Stimulated activated CD8-positive, alpha-beta memory T cell treated with anti-CD3 and anti-CD28 coated beads, Interleukin-7, amount 100 ng/mL, for 1 hour (primary cell): ENCODE data around the gene SIM1.

Experiments
- DNase-seq, 2 donors: peaks; one replicate each; pipeline ENCODE4 v3.0.0-alpha.2; 2020; ENCODE audit warnings: low read depth in 2 of 2

The SIM1 gene, protein sequence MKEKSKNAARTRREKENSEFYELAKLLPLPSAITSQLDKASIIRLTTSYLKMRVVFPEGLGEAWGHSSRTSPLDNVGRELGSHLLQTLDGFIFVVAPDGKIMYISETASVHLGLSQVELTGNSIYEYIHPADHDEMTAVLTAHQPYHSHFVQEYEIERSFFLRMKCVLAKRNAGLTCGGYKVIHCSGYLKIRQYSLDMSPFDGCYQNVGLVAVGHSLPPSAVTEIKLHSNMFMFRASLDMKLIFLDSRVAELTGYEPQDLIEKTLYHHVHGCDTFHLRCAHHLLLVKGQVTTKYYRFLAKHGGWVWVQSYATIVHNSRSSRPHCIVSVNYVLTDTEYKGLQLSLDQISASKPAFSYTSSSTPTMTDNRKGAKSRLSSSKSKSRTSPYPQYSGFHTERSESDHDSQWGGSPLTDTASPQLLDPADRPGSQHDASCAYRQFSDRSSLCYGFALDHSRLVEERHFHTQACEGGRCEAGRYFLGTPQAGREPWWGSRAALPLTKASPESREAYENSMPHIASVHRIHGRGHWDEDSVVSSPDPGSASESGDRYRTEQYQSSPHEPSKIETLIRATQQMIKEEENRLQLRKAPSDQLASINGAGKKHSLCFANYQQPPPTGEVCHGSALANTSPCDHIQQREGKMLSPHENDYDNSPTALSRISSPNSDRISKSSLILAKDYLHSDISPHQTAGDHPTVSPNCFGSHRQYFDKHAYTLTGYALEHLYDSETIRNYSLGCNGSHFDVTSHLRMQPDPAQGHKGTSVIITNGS

DNA sequence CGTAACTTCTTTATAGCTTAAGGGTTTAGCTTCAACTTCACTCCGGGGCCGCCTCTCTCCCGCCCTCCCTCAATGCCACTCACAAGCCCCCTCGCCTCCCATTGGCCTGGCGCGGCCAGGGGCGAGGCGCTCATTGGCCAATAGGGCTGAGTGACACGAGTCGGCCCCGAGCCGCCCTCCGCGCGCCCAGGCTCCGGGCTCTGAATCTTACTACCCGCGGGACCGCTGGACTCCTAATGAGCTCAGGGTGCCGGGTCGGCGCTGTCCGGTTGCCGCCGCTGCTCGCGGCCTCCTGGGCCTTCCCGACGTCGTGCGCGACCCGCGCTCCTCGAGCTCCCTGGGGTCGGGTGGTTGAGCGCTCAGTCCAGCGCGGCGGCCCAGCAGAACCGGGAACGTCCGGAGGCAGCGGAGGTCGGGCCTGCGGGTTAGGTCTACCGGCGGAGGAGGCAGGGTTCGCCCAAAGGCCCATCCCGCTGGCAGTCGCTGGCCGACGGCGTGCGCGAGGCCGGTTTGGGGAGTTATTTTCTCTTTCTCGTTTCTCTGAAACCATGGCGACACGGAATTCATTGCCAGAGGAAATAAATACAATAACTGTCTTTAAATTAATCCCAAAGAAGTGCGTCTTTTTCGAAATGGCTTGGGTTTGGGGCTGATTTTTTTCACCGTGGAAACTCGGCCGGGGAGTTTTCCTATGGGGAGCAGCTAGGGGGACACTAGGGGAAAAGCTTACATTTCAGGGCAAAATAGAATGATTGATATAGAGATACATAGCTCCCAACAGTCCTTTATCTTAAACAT is at the start of gene SIM1:
Gene SIM1, minus strand, starts transcription at position 19 of the 798 bp plus-strand sequence. CDS start 1,453 bp downstream, outside the sequence.
- DNase-seq = no peak

DNA sequence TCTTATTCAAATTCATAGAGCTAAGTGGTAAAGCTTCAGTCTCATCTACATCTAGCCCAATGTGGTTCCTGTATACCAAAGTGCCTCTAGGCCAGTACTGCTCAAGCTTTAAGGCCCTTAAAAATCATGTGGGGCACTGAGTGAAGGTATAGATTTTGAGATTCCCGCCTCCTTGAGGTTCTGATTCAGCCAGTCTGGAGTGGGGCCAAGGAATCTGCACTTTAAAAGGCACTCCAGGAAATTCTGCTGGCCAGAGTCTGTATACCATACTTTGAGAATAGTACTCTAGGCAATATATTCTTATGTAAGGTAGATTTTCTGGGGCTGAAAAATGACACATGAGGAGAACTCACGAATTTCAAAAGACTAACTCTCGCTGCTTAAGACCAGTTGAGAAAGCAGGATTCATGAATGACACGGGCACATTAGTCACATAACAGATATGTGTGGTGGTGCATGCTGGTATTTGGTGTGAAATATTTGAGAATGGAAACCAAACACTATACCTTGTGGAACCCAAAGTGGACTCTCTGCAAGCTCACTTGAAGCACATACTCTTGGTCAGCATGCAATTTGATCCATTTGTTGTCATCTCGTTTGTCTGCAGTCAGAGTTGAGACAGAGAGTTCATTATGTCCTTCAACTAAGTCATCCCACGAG is 47.6 kb upstream of the SIM1 start:
- no peak for DNase-seq

DNA sequence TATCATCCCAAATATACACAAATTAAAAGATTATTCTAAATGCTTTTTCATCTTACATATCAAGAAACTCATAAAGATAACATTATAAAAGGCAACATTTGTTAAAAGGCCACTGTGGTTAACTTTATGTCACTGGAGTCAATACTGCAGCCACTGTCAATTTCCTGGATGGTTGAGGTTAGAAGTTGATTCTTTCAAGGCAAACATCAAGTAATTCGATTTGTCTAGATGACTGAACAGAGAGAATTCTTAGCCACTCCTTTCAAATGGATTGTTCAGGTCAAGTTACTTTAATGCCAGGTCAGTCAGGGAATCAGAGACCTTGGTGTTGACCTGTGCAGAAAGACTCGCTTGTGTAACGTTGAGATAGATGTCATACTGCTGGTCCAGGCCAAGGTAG is 44.4 kb upstream of the SIM1 start:
- no peak for DNase-seq

DNA sequence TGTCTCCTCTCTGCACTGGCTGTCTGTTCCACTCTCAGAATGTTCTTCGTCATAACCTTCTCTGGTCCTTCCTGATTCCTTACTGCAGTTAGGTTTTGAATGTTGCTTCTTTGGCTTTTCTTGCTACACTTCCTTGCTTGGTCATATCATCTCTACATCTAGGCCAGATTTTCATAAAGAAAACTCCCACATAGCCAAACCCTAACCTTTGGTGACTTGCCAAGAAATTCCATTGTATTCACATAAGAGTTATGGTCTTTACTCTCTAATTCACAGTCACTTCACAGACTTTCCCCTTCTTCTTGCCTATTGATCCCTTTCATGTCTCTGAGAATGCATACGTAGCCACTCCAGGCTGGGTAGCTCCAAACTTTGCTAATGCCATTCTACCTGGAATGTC is 41.9 kb upstream of the SIM1 start:
- DNase-seq = no peak

DNA sequence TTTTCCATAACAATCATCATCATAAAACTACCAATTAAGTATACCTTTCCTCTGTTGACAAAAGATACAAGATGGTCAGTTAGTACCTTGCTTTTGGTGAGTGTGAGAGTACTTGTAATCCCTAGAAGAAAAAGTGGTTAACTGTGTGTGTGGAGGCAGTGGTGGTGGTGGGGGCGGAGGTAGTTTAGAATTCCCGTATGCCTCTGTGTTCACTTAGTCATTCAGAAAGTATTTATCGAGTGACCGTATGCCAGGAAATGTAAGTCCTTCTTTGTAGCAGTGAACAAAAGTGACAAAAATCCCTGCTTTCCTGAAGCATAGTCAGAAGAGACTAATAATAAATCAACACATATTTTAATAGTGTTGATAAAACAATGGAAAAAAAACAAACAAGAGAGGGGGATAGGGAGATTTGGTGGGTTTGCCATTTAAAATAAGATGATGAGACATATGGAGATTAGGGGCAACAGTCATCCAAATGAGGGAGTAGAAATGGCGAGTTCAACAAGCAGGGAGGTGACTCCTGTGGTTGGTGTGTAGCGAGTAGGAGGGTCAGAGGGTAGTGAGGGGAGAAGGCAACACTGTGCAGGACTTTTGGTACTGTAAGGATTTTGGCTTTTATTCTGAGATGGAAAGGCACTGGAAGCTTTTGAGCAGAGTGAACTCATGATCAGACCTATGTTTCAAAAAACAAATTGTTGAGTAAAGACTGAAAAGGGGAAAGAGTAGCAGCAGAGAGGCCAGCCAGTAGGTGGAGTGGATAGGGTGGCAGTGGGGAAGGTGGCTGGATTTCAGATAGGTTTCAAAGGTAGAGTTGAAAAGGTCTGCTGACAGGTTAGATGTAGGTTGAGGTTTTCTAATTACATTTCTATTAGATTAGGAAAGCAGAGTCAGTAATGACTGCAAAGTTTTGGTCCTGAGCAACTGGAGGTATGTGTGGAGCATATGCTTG is 40.3 kb upstream of the SIM1 start:
- no peak for DNase-seq

DNA sequence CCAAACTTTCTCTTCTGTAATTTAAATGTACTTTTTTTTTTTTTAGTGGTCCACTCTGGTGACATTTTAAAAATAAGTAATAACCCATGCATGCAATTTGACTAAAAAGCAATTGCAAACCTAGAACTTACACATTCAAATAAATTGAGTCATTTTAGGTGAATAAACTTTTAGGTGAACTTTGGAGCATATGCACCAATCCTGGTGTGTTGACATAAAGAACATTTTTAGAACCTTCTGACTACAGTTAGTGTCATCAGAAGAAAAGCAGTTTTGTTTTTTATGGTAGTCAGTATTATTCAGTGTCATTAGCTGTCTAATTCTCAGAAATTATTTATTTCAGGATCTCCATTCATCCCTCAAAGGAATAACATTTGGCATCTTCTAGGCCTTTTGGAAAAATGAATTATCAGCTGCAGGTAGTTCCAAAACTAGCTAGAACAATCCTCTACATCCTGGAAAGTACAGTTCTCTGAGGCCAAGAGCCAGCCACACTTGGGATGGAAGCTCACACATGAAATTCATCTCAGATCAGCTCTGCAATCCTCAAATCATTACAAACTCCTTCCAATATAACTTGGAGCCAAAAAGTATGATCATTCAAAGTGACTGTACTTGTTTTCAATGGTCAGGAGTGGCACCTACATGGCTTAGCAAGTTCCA is 38.5 kb upstream of the SIM1 start:
- no peak for DNase-seq

DNA sequence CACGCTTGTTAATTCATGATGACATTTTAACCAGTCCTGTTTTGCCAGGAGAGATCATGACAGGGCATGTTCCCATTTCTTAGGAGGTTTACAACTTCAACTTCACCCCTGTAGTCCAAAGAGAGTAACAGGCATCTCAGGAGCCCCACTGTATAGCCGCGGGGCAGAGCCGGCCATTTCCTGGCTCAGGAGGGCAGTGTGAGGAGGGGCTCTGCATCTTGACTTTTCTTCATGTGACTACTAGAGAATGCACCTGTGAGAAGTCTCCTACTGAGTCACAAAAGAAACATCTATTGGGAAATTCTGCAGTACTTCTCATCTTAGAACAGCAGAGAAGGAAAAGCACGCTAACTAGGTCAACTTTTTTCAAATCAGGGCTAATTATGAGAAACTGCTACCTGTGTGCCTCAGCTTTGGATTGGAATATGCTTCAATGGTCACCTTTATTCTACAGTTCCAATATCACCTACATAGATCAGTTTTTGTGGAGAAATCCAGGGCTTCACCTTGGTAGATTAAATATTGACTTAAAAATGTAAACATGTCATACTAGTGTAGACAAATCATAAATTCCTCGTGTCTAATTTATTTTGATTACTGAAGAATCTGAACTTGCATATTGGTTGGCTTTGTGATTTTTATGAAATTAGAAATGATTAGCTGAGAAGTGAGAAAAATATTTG is 28.6 kb upstream of the SIM1 start:
- DNase-seq = no peak

DNA sequence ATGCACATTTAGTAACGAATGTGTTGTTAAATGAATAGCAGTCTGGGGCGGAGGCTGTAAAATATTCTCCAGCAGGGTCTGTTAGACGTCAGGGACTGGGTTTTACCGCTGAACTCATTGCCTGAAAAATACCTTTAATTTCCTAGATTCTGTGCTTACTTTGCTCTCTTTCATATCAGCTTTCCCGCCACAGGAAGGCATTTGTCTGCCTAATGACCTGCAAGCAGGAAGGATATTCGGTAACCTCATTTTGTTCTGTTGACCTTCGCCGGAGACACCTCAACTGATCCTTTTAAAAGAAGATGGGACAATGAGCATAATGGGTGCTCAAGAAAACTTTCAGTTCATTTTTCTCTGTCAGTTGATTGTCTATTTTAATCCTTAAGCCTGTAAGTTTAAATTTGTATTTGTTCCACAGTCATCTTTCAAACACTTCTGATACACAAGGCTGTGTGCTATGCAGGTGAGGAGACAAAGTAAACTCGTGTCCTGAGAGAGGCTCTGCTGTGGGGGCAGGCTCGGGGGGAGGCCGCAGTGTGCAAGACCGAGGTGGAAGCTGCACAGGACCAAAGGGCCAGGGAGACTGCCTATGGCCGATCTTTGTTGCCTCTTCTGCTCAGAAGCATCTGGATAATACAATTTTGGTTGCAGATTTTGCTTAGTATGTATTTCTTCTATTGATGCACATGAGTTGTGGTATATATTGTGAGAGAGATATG is 27.4 kb upstream of the SIM1 start:
- no peak for DNase-seq

DNA sequence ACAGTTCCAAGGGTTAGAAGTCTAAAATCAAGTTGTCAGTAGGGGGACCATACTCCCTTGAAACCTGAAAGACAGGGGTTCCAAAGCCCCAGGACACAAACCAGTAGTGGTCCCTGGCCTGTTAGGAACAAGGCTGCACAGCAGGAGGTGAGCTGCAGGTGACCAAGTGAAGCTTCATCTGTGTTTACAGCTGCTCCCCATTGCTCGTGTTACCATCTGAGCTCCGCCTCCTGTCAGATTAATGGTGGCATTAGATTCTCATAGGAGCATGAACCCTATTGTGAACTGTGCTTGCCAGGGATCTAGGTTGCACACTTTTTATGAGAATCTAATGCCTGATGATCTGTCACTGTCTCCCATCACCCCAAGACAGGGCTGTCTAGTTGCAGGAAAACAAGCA is 25.3 kb upstream of the SIM1 start:
- DNase-seq = no peak

DNA sequence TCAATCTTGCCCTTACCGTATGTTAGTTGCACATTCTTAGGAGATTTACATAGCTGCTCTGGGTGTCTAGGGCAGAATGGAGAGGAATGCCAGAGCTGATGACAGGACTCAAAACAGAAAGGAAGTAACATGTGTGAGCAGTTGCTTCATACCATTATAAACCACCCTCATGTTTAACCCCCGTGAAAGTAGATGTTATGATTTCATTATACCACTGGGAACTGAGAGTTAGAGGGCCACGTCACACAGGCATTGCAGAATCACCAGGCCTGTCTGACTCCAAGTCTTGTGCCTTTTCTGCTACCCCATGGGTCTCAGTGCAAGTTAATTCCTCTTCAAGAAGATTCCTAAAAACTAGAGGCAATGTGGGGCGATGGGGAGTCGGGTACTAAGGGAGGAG is 23.5 kb upstream of the SIM1 start:
- DNase-seq = no peak

DNA sequence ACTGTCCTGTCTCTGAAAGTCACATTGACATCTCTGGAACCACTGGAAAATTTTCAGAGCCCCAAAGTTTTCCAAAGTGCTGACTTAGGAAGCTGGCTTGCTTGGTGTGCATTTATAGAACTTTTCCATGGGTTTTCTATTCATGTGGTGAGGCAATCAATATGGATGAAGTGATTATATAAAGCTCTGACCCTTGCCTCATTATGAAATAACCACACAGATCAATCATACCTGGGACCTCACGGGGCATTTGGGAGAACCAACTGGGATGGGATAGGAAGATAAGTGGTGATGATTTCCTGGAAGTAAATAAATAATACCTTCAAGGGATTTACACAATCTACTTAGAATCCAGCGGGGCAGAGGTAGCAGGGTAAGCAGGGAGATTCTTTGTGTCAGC is 22.9 kb upstream of the SIM1 start:
- DNase-seq = no peak

DNA sequence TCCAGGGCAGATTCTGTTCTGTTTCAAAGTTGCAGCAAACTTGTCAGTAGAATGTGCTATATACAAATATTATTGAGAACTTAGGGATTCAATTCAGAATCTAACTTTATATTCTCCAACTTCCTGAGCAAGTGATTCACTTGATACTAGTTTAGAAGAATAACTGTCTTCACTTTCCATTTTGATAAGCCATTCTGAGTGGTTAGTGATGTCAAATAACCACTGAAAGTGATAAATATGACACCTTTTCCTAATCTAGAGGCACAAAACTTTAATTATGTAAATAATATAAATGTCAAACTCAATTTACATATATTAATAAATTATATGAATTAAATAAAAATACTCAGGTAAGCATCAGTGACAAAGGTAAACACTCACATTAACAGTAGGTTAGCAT is 20.5 kb upstream of the SIM1 start:
- no peak for DNase-seq

DNA sequence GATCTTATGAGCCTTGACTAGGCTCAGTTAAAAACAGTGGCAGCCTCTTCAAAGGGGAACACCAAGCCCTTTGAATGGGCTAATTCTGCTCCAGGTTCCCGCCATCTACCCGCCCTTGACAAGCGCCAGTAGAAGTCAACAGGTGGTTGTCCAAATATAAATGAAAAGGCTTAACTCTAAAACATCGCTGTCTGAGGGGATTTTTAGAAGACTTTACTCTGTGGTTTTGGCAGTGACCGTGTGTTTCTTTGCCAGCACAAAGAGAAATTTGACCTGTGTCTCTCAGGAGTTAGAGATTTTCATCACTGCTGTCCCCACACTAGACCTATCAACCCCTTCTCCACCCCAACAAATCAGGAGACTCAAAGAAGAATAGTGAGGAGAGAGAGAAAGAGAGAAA is 19.8 kb upstream of the SIM1 start:
- DNase-seq = no peak

DNA sequence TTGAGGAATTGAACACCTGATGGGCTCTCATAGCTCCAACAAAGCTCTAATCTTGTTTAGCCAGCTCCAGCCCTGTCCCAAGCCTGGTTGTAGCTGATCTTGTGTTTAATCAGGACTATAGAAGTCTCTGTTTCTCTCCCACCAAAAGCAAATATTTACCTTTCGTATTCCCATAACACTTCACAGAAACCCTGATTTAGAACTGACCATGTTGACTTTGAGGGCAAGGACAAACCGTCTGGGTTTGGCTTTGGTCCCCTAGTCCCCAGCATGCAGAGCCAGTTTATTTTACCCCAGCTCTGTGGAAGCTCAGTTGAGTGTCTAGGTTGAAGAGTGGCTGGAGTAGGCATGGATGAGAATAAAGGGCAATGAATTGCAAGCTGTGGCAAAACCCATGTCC is 18.0 kb upstream of the SIM1 start:
- no peak for DNase-seq

DNA sequence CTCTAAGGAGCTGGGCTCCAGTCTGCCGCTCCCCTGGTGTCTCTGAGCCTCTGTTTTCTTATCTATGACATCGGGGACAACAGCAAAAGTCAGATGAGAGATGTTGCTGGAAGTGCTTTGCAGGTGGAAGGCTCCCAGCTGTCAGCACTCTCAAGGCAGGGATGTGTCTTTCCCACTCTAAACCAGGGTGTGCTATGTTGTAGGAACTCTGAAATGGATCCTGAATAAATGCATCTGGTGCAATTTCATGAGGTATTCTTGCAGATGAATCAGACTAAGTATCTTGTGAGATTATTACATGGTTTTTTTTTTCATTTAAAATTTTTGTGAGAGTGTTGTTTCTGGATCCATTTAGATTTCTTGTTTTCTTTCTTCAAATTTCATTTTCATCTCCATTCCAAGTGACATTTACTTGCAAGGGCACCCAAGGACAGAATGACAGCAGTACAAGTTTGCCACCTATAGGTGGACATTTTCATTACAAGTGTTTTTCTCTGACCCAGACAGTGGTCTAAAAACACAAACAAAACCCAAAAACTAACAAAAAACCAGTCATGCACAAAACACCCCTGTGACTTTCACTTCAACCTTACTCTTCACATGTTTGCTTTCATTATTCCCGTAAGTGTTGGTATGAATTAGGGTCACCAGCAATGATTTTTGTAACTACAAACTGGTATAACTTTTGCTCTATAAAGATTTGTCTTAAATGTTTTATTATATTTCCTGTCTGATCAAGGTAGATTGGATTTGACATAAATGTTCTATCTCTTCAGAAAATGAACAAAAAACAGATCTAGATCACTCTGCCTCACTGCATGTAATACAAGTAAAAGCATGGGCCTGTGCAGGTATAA is 14.7 kb upstream of the SIM1 start:
- no peak for DNase-seq

DNA sequence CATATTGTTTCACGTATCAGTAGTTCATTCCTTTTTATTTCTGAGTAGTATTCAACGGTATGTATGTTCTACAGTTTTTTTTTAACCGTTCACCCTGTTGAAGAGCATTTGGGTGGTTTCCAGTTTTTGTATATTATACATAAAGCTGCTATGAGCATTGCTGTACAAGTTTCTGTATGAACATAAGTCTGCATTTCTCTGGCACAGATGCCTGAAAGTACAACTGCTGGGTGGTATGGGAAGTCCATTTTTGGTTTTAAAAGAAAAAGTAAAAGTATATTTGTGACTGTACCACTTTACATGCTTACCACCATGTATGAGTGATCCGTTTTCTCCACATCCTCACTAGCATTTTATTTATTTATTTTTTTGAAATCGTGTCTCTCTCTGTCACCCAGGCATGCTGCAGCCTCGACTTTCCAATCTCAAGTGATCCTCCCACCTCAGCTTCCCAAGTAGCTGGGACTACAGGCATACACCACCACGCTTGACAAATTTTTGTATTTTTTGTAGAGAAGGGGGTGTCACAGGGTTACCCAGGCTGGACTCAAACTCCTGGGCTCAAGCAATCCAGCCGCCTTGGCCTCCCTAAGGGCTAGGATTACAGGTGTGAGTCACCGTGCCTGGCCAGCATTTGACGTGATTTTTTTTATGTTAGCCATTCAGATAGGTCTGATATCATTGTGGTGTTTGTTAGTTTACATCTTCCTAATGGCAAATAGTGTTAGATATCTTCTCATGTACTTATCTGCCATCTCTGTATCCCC is 11.0 kb upstream of the SIM1 start:
- no peak for DNase-seq

DNA sequence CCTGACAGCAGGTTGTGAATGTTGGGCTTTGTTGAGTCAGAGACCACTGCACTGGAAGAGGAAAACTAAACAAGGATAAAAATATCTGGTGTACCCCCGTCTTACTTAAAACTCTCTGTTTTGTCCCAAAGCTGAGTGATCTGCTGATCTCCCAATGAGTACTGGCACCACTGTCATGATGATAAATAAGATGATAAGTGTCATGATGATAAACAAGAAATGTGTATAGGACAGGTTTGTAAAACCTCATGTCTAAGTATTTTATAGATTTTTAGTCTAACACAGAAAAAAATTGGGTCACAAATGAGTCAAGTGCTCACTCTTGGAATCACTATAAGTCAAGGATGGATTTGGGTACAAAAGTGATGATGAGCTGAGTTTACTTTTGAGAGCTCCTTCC is 8.5 kb upstream of the SIM1 start:
- no peak for DNase-seq
